ENCODE data around the gene BRF1.

GRCh38 chr14:105176513-105176912, 124.3 kb downstream of the BRF1 start:
- no peak for TF ChIP-seq CTCF (IDR thresholded peaks at IDR 0.05 in 2 of 3, conservative IDR thresholded peaks at IDR 0.05 in 1 of 3; ENCODE audit: borderline replicate concordance in 1 of 3, insufficient read depth in 1 of 3, low read depth in 2 of 3, low read length in 2 of 3)
- no peak for TF ChIP-seq RAD21 (IDR thresholded peaks at IDR 0.05; ENCODE audit: low read depth)
- no peak for TF ChIP-seq POLR2A (IDR thresholded peaks at IDR 0.05; ENCODE audit: borderline replicate concordance, extremely low read depth, insufficient read depth, insufficient read length)
- TF ChIP-seq ZFX (IDR thresholded peaks at IDR 0.05) = no peak
- no peak for TF ChIP-seq EZH2 (IDR thresholded peaks at IDR 0.05)
- TF ChIP-seq JUND (IDR thresholded peaks at IDR 0.05) = no peak
- no peak for TF ChIP-seq REST (IDR thresholded peaks at IDR 0.05; ENCODE audit: low read depth)
- TF ChIP-seq CEBPB (IDR thresholded peaks at IDR 0.05; ENCODE audit: low read depth) = no peak
- no peak for TF ChIP-seq ZBTB33 (IDR thresholded peaks at IDR 0.05; ENCODE audit: extremely low read depth, insufficient replicate concordance, low read length)
- TF ChIP-seq POLR2AphosphoS5 (IDR thresholded peaks at IDR 0.05; ENCODE audit: low read depth, low read length) = no peak
- TF ChIP-seq ATF3 (IDR thresholded peaks at IDR 0.05) = no peak
- no peak for TF ChIP-seq ZNF274 (IDR thresholded peaks at IDR 0.05; ENCODE audit: low read depth, low read length)
- TF ChIP-seq MAX (IDR thresholded peaks at IDR 0.05) = no peak
- no peak for TF ChIP-seq EGR1 (IDR thresholded peaks at IDR 0.05; ENCODE audit: low read depth)

All from HCT116 (cell line).